GM23338 (cell line): Measurements from ENCODE around the gene CALCR. TPM values are rescaled to one million over a fixed set of nuclear protein-coding genes. Genes with fewer than 3 reads are reported as not detected.

Experiments used
- ATAC-seq: fragments of 200-7000 bp; cut with Tn5 transposase; 3 replicates; pipeline ENCODE4 v1.9.1; 2020
- DNase-seq: peaks from one replicate; pipeline ENCODE4 v3.0.0-alpha.2; 2015; ENCODE audit warnings: low spot score
- H2AFZ ChIP-seq: fragments of 200-600 bp; sonication (generic); 2 replicates; pipeline ENCODE4 v1.8.0; 2016; ENCODE audit warnings: antibody characterized with exemption, mild to moderate bottlenecking, moderate library complexity
- H3F3A ChIP-seq: fragments of 200-600 bp; sonication (generic); replicated peaks from 2 replicates; pipeline ENCODE4 v1.8.0; 2017; ENCODE audit warnings: antibody characterized with exemption, mixed run types, low read depth
- H3K27ac ChIP-seq: fragments of 200-600 bp; sonication (generic); 2 replicates; pipeline ENCODE4 v1.6.1; 2016; ENCODE audit warnings: low read depth
- H3K27me3 ChIP-seq: fragments of 200-600 bp; sonication (generic); 2 replicates; pipeline ENCODE4 v1.8.0; 2016; ENCODE audit warnings: mild to moderate bottlenecking, mixed run types, moderate library complexity; ENCODE audit not compliant: insufficient read depth
- H3K36me3 ChIP-seq: fragments of 200-600 bp; sonication (generic); 2 replicates; pipeline ENCODE4 v1.8.0; 2016; ENCODE audit warnings: mild to moderate bottlenecking; ENCODE audit not compliant: insufficient read depth
- H3K4me1 ChIP-seq: fragments of 200-600 bp; sonication (generic); 2 replicates; pipeline ENCODE4 v1.8.0; 2016; ENCODE audit warnings: mild to moderate bottlenecking, moderate library complexity; ENCODE audit not compliant: insufficient read depth
- H3K4me2 ChIP-seq: fragments of 200-600 bp; sonication (generic); 2 replicates; pipeline ENCODE4 v1.7.1; 2017; ENCODE audit warnings: mixed run types
- H3K4me3 ChIP-seq: fragments of 200-600 bp; sonication (generic); 2 replicates; pipeline ENCODE4 v1.6.1; 2016; ENCODE audit warnings: mixed run types
- H3K79me2 ChIP-seq: fragments of 200-600 bp; sonication (generic); replicated peaks from 2 replicates; pipeline ENCODE4 v1.8.0; 2017; ENCODE audit warnings: mild to moderate bottlenecking; ENCODE audit not compliant: insufficient read depth
- H3K9me2 ChIP-seq: fragments of 200-600 bp; sonication (generic); 2 replicates; pipeline ENCODE4 v1.8.0; 2017; ENCODE audit not compliant: insufficient read depth
- H4K20me1 ChIP-seq: fragments of 200-600 bp; sonication (generic); replicated peaks from 2 replicates; pipeline ENCODE4 v1.8.0; 2017; ENCODE audit warnings: mild to moderate bottlenecking; ENCODE audit not compliant: insufficient read depth
- H3K27ac Mint-ChIP-seq: 2 replicates; pipeline ENCODE4 v1.8.0; 2020; ENCODE audit warnings: inconsistent platforms, mild to moderate bottlenecking, moderate library complexity, mixed read lengths
- H3K27me3 Mint-ChIP-seq: 3 replicates; pipeline ENCODE4 v1.8.0; 2022; ENCODE audit warnings: low read depth, mild to moderate bottlenecking, moderate library complexity, mixed read lengths, inconsistent platforms; ENCODE audit not compliant: insufficient read depth, poor library complexity
- H3K36me3 Mint-ChIP-seq: 3 replicates; pipeline ENCODE4 v1.8.0; 2021; ENCODE audit warnings: low read depth, mild to moderate bottlenecking, inconsistent platforms, moderate library complexity, mixed read lengths
- H3K4me1 Mint-ChIP-seq: 3 replicates; pipeline ENCODE4 v1.8.0; 2020; ENCODE audit warnings: mild to moderate bottlenecking, inconsistent platforms, mixed read lengths
- H3K4me3 Mint-ChIP-seq: 3 replicates; pipeline ENCODE4 v1.8.0; 2021; ENCODE audit warnings: moderate library complexity, mild to moderate bottlenecking, inconsistent platforms, mixed read lengths
- H3K9me3 Mint-ChIP-seq: 3 replicates; pipeline ENCODE4 v1.8.0; 2020; ENCODE audit warnings: moderate library complexity, mild to moderate bottlenecking, inconsistent platforms, mixed read lengths
- CREB1 ChIP-seq: fragments of 250-450 bp; sonication (Bioruptor Pico); IDR thresholded peaks from 2 replicates; pipeline ENCODE4 v1.5.0; 2020; ENCODE audit warnings: low read depth, mild to moderate bottlenecking, moderate library complexity
- EZH2 ChIP-seq: fragments of 200-600 bp; sonication (generic); IDR thresholded peaks from one replicate; pipeline ENCODE4 v1.8.0; 2017; ENCODE audit warnings: antibody characterized with exemption, mild to moderate bottlenecking, low read depth; ENCODE audit not compliant: unreplicated experiment
- EZH2phosphoT487 ChIP-seq: fragments of 200-600 bp; sonication (generic); IDR thresholded peaks from one replicate; pipeline ENCODE4 v1.8.1; 2018; ENCODE audit warnings: antibody characterized with exemption; ENCODE audit not compliant: unreplicated experiment
- JUNB ChIP-seq: IDR thresholded peaks from one replicate; pipeline ENCODE4 v1.6.1; 2016; ENCODE audit warnings: antibody characterized with exemption; ENCODE audit not compliant: unreplicated experiment
- STAT1 ChIP-seq: IDR thresholded peaks from one replicate; pipeline ENCODE4 v1.6.1; 2016; ENCODE audit warnings: antibody characterized with exemption; ENCODE audit not compliant: unreplicated experiment
- ZNF331 ChIP-seq: fragments of 250-450 bp; sonication (Bioruptor Pico); IDR thresholded peaks from 2 replicates; pipeline ENCODE4 v1.5.0; 2020; ENCODE audit warnings: low read depth, mild to moderate bottlenecking, moderate library complexity
- polyA plus RNA-seq: library from polyadenylated mRNA; unstranded; fragments of >200 nt; fragmentation: Nextera tagmentation; extraction: Ambion mirVana; gene quantifications from 2 replicates; pipeline ENCODE4 v1.2.1, GENCODE V29; 2016
- total RNA-seq: library from RNA; depleted of rRNA; stranded (reverse); fragments of >200 nt; shearing (Covaris generic); gene quantifications from 2 replicates; pipeline ENCODE4 v1.2.3, GENCODE V29; 2014
- TF ChIP-seq, protein P1 (sequence below): IDR thresholded peaks from 2 replicates; pipeline ENCODE4 v1.6.1; 2016; ENCODE audit warnings: antibody characterized with exemption
- TF ChIP-seq, protein P2 (sequence below): fragments of 250-450 bp; sonication (Bioruptor Pico); IDR thresholded peaks from 2 replicates; pipeline ENCODE4 v1.5.0; 2020; ENCODE audit warnings: mild to moderate bottlenecking, moderate library complexity
- TF ChIP-seq, protein P3 (sequence below): IDR thresholded peaks from one replicate; pipeline ENCODE4 v1.6.1; 2018; ENCODE audit warnings: antibody characterized with exemption; ENCODE audit not compliant: unreplicated experiment

CALCR gene
- total and polyA plus RNA-seq, 2 experiments from 2014 or later = 0.32 to 1.6 TPM

DNA sequence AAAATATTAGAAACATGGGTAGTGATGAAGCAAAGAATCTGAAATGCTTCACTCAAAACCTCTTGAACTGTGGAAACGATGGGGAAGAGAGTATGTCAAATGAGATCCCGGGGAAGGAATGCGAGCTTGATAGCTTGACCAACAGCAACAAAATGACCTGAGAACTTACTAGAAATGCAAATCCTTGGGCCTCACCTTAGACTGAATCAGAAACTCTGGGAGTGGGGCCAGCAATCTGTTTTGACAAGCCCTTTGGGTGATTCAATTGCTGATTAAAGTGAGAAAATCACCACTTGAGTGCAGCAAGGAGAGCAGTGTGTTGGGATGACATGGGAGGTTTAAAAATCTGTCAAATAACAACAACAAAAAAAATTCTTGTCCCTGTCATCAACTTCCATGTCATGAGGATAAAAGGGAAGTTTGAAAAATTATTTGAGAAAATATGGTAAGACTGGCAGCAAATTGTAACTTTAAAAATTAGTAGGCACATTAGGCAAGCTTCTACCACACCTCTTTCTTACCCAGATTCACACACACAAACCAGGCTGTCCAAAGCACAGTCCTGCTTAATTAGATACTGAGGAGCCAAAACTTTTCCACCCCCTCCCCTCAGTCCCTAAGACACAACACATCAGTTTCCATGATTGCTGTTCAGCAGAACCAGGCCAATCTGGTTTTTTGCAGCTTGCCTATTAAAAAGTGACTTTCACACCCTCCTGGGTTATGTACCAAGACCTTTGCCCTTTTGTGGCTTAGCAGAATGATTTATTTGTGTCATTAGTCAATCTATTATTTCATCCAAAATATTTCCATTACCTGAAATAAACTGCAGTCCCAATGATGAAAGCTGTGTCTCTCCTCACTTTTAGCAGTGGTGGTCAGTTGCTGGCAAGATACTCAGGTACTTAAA lies 15.6 kb downstream of the CALCR start:
- Mint-ChIP-seq H3K4me1 (peaks cover 13% of the 10 kb centered on the region), H3K27me3 (no peaks in the 10 kb centered on the region), H3K27ac (peak overlapping the region; percentile 13; the same call in 1 of the 2 replicates), H3K9me3 (no peaks in the 10 kb centered on the region), H3K36me3 (no peaks in the 10 kb centered on the region), H3K4me3 (no peak overlapping the region)
- no peaks in the 10 kb centered on the region for H3K36me3 ChIP-seq
- peaks cover 12% of the 10 kb centered on the region for H3K4me1 ChIP-seq
- H3K4me2 ChIP-seq = no peak overlapping the region
- H3K27me3 ChIP-seq = no peaks in the 10 kb centered on the region
- H3K9me2 ChIP-seq = no peaks in the 10 kb centered on the region
- H3F3A ChIP-seq = no peaks in the 10 kb centered on the region
- H3K4me3 ChIP-seq = no peak overlapping the region
- H4K20me1 ChIP-seq = no peaks in the 10 kb centered on the region
- H2AFZ ChIP-seq = peak overlapping the region; percentile 1; the same call in 1 of the 2 replicates
- no peak overlapping the region for H3K27ac ChIP-seq
- DNase-seq (peak; percentile 56), ATAC-seq (peak; percentile 77)
- H3K79me2 ChIP-seq = no peaks in the 10 kb centered on the region
- TF ChIP-seq EZH2phosphoT487 (no peak), ZNF331 (CRISPR knock-in tag) (no peak)
- TF ChIP-seq, protein P1, sequence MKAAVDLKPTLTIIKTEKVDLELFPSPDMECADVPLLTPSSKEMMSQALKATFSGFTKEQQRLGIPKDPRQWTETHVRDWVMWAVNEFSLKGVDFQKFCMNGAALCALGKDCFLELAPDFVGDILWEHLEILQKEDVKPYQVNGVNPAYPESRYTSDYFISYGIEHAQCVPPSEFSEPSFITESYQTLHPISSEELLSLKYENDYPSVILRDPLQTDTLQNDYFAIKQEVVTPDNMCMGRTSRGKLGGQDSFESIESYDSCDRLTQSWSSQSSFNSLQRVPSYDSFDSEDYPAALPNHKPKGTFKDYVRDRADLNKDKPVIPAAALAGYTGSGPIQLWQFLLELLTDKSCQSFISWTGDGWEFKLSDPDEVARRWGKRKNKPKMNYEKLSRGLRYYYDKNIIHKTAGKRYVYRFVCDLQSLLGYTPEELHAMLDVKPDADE = no peak

DNA sequence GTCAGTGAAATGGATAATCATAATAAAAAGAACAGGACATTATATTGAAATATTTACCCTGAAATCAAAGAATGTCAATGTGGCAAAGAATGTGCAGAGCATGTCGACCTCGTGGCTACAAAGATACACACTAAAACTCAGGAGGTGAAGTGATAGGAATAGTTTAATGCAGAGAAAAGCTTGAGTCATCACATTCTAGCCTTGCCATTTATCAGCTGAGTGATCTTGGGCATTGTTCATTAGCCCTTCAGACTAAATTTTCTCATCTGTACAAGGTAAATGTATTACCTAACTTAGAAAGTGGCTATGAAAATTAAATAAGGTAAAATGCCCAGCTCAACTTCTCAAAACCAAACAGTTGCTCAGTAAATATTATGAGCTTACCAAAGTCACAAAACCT lies 22.6 kb downstream of the CALCR start:
- Histone ChIP-seq H3K27ac (no peak overlapping the region), H3K36me3 (no peaks in the 10 kb centered on the region), H3F3A (no peaks in the 10 kb centered on the region), H3K4me1 (no peaks in the 10 kb centered on the region), H3K4me3 (no peak overlapping the region), H3K4me2 (no peak overlapping the region), H3K9me2 (no peaks in the 10 kb centered on the region), H3K27me3 (no peaks in the 10 kb centered on the region), H3K79me2 (no peaks in the 10 kb centered on the region), H2AFZ (no peak overlapping the region), H4K20me1 (no peaks in the 10 kb centered on the region)
- Mint-ChIP-seq H3K36me3 (no peaks in the 10 kb centered on the region), H3K9me3 (no peaks in the 10 kb centered on the region), H3K4me1 (peaks cover 5% of the 10 kb centered on the region; the same call in 2 of the 3 replicates), H3K27me3 (no peaks in the 10 kb centered on the region), H3K27ac (no peak overlapping the region), H3K4me3 (no peak overlapping the region)
- ATAC-seq (no peak), DNase-seq (no peak)
- no peak for TF ChIP-seq JUNB
- TF ChIP-seq, protein P2, sequence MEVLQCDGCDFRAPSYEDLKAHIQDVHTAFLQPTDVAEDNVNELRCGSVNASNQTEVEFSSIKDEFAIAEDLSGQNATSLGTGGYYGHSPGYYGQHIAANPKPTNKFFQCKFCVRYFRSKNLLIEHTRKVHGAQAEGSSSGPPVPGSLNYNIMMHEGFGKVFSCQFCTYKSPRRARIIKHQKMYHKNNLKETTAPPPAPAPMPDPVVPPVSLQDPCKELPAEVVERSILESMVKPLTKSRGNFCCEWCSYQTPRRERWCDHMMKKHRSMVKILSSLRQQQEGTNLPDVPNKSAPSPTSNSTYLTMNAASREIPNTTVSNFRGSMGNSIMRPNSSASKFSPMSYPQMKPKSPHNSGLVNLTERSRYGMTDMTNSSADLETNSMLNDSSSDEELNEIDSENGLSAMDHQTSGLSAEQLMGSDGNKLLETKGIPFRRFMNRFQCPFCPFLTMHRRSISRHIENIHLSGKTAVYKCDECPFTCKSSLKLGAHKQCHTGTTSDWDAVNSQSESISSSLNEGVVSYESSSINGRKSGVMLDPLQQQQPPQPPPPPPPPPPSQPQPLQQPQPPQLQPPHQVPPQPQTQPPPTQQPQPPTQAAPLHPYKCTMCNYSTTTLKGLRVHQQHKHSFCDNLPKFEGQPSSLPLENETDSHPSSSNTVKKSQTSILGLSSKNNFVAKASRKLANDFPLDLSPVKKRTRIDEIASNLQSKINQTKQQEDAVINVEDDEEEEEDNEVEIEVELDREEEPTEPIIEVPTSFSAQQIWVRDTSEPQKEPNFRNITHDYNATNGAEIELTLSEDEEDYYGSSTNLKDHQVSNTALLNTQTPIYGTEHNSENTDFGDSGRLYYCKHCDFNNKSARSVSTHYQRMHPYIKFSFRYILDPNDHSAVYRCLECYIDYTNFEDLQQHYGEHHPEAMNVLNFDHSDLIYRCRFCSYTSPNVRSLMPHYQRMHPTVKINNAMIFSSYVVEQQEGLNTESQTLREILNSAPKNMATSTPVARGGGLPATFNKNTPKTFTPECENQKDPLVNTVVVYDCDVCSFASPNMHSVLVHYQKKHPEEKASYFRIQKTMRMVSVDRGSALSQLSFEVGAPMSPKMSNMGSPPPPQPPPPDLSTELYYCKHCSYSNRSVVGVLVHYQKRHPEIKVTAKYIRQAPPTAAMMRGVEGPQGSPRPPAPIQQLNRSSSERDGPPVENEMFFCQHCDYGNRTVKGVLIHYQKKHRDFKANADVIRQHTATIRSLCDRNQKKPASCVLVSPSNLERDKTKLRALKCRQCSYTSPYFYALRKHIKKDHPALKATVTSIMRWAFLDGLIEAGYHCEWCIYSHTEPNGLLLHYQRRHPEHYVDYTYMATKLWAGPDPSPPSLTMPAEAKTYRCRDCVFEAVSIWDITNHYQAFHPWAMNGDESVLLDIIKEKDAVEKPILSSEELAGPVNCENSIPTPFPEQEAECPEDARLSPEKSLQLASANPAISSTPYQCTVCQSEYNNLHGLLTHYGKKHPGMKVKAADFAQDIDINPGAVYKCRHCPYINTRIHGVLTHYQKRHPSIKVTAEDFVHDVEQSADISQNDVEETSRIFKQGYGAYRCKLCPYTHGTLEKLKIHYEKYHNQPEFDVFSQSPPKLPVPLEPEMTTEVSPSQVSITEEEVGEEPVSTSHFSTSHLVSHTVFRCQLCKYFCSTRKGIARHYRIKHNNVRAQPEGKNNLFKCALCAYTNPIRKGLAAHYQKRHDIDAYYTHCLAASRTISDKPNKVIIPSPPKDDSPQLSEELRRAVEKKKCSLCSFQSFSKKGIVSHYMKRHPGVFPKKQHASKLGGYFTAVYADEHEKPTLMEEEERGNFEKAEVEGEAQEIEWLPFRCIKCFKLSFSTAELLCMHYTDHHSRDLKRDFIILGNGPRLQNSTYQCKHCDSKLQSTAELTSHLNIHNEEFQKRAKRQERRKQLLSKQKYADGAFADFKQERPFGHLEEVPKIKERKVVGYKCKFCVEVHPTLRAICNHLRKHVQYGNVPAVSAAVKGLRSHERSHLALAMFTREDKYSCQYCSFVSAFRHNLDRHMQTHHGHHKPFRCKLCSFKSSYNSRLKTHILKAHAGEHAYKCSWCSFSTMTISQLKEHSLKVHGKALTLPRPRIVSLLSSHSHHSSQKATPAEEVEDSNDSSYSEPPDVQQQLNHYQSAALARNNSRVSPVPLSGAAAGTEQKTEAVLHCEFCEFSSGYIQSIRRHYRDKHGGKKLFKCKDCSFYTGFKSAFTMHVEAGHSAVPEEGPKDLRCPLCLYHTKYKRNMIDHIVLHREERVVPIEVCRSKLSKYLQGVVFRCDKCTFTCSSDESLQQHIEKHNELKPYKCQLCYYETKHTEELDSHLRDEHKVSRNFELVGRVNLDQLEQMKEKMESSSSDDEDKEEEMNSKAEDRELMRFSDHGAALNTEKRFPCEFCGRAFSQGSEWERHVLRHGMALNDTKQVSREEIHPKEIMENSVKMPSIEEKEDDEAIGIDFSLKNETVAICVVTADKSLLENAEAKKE (CRISPR knock-in tag) = no peak
- no peak for TF ChIP-seq EZH2
- TF ChIP-seq CREB1 = no peak
- TF ChIP-seq STAT1 = no peak
- TF ChIP-seq, protein P3, sequence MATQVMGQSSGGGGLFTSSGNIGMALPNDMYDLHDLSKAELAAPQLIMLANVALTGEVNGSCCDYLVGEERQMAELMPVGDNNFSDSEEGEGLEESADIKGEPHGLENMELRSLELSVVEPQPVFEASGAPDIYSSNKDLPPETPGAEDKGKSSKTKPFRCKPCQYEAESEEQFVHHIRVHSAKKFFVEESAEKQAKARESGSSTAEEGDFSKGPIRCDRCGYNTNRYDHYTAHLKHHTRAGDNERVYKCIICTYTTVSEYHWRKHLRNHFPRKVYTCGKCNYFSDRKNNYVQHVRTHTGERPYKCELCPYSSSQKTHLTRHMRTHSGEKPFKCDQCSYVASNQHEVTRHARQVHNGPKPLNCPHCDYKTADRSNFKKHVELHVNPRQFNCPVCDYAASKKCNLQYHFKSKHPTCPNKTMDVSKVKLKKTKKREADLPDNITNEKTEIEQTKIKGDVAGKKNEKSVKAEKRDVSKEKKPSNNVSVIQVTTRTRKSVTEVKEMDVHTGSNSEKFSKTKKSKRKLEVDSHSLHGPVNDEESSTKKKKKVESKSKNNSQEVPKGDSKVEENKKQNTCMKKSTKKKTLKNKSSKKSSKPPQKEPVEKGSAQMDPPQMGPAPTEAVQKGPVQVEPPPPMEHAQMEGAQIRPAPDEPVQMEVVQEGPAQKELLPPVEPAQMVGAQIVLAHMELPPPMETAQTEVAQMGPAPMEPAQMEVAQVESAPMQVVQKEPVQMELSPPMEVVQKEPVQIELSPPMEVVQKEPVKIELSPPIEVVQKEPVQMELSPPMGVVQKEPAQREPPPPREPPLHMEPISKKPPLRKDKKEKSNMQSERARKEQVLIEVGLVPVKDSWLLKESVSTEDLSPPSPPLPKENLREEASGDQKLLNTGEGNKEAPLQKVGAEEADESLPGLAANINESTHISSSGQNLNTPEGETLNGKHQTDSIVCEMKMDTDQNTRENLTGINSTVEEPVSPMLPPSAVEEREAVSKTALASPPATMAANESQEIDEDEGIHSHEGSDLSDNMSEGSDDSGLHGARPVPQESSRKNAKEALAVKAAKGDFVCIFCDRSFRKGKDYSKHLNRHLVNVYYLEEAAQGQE = no peak
